C4-2B (cell line): Measurements from ENCODE around the gene HDC.

Experiments used
- ZFX ChIP-seq: fragments of 450-650 bp; IDR thresholded peaks from 2 replicates; pipeline ENCODE4 v1.6.1; 2017
- TF ChIP-seq, protein P1 (sequence below): fragments of 450-650 bp; conservative IDR thresholded peaks from 2 replicates; pipeline ENCODE4 v1.5.1; 2017; ENCODE audit warnings: mild to moderate bottlenecking

DNA sequence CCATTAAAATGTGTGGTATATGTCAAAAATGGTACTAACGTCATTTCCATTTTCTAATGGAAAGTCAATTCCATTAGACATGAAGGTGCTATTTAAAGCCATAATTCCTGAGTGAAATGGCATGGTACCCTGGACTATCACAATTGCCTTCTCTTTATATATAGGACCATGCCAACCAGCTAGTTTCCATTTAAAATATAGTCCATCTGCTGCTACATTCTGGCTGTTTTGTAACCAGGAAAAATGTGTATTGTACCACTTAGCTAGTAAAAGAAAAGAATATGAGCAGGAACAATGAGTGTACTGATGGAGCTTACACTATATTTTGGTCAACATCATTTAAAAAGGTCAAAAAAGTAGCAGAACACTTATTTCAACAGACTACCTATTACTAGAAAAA, 30.4 kb upstream of the HDC start:
- TF ChIP-seq, protein P1, sequence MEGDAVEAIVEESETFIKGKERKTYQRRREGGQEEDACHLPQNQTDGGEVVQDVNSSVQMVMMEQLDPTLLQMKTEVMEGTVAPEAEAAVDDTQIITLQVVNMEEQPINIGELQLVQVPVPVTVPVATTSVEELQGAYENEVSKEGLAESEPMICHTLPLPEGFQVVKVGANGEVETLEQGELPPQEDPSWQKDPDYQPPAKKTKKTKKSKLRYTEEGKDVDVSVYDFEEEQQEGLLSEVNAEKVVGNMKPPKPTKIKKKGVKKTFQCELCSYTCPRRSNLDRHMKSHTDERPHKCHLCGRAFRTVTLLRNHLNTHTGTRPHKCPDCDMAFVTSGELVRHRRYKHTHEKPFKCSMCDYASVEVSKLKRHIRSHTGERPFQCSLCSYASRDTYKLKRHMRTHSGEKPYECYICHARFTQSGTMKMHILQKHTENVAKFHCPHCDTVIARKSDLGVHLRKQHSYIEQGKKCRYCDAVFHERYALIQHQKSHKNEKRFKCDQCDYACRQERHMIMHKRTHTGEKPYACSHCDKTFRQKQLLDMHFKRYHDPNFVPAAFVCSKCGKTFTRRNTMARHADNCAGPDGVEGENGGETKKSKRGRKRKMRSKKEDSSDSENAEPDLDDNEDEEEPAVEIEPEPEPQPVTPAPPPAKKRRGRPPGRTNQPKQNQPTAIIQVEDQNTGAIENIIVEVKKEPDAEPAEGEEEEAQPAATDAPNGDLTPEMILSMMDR: no peak
- TF ChIP-seq ZFX: no peak
